8988T (cell line): Measurements from ENCODE around the gene TSPY2.
"Not testable (repeated sequence)": the region's sequence is repeated elsewhere in the genome, so short reads cannot be mapped to it uniquely, and the experiment has no call there.

Experiments used
- DNase-seq: peaks from one replicate; pipeline ENCODE4 v3.0.0; 2011

Gene TSPY2

DNA sequence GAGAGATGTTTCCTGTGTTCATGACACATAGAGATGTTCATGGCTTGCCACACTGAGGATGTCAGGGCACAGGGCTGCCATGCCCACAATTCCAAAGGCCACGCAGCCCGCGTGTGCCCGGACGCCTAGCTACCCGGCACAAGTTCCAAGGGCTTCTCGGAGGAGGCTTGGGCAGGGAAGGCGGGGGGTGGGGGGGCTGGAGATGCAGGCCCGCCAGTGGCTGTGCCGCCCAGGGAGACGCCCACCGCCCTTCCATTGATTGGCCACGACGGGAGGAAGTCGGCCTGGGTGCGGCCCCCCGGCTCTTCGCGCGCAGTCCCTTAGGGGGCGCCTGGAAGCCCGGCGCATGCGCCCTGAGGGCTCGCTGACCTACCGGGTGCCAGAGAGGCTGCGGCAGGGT is at the start of gene TSPY2:
TSPY2 (plus strand) TSS at position 301 of the 400 bp plus-strand sequence; CDS start at position 347, 46 bp downstream.
- not testable (repeated sequence) for DNase-seq

- DNase-seq = not testable (repeated sequence)
Measured at GRCh38 chrY:6209565-6209964, 36.5 kb upstream of the TSPY2 start.

DNA sequence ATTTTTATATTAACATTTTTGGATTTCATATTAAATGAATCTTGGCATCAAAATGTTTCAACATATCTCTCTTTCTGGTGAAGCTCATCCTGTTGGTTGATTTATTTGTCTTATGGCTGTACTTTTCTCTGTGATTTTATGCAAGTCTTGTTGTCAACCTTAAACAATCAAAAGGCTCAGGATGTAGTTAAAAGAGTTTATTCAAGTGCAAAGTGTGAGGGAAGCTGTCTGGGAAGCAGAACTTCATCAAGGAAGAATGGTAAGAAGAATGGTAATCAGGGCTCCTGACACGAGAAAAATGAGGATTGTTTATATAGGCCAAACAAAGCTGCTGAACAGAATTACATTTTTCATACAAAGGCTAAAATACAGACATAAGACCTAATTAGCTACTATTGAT is 29.0 kb upstream of the TSPY2 start:
- DNase-seq = not testable (repeated sequence)

GRCh38 chrY:6269839-6270238 is 23.8 kb downstream of the TSPY2 start:
- DNase-seq = not testable (repeated sequence)
